ENCODE measurements around the gene ACOT7. TPM values are rescaled to one million over a fixed set of nuclear protein-coding genes. Genes with fewer than 3 reads are reported as not detected.

ACOT7 gene
- polyA plus RNA-seq, 4 donors = 18.2 to 34.2 (median 27.5) TPM

GRCh38 chr1:6424619-6425593 lies 31.3 kb upstream of the ACOT7 start, which contains the start of gene ESPN:
Gene ESPN (plus strand): TSS chr1:6424776. CDS start chr1:6424956, 180 bp downstream.
- no peak for DNase-seq (ENCODE audit: low read depth in 4 of 4, low spot score in 3 of 4)

- no peak for DNase-seq (ENCODE audit: low read depth in 4 of 4, low spot score in 3 of 4)
Observed at GRCh38 chr1:6424000-6424565, 30.5 kb upstream of the ACOT7 start.

- no peak for DNase-seq (ENCODE audit: low read depth in 4 of 4, low spot score in 3 of 4)
Observed at GRCh38 chr1:6423321-6423999, 29.9 kb upstream of the ACOT7 start.

GRCh38 chr1:6421266-6421665 lies 27.7 kb upstream of the ACOT7 start:
- DNase-seq (ENCODE audit: low read depth in 4 of 4, low spot score in 3 of 4) = no peak

GRCh38 chr1:6420454-6421042 lies 27.0 kb upstream of the ACOT7 start:
- DNase-seq (ENCODE audit: low read depth in 4 of 4, low spot score in 3 of 4) = no peak

- DNase-seq (ENCODE audit: low read depth in 4 of 4, low spot score in 3 of 4) = no peak
Observed at GRCh38 chr1:6419804-6420453, 26.4 kb upstream of the ACOT7 start, which contains the start of gene HES2. Gene HES2 (minus strand): TSS chr1:6419919. CDS start chr1:6419820, 99 bp downstream.

GRCh38 chr1:6419397-6419803 lies 25.8 kb upstream of the ACOT7 start:
- DNase-seq (ENCODE audit: low read depth in 4 of 4, low spot score in 3 of 4) = no peak

- no peak for DNase-seq (ENCODE audit: low read depth in 4 of 4, low spot score in 3 of 4)
Observed at GRCh38 chr1:6418668-6419396, 25.3 kb upstream of the ACOT7 start.

GRCh38 chr1:6417961-6418667 lies 24.5 kb upstream of the ACOT7 start:
- DNase-seq (ENCODE audit: low read depth in 4 of 4, low spot score in 3 of 4) = no peak

- DNase-seq (ENCODE audit: low read depth in 4 of 4, low spot score in 3 of 4) = no peak
Observed at GRCh38 chr1:6416906-6417305, 23.3 kb upstream of the ACOT7 start.

- DNase-seq (ENCODE audit: low read depth in 4 of 4, low spot score in 3 of 4) = no peak
Observed at GRCh38 chr1:6416295-6416656, 22.7 kb upstream of the ACOT7 start.

- DNase-seq (ENCODE audit: low read depth in 4 of 4, low spot score in 3 of 4) = no peak
Observed at GRCh38 chr1:6414881-6415626, 21.5 kb upstream of the ACOT7 start.

GRCh38 chr1:6414443-6414844 lies 20.9 kb upstream of the ACOT7 start:
- no peak for DNase-seq (ENCODE audit: low read depth in 4 of 4, low spot score in 3 of 4)

- DNase-seq (ENCODE audit: low read depth in 4 of 4, low spot score in 3 of 4) = no peak
Observed at GRCh38 chr1:6412896-6413295, 19.3 kb upstream of the ACOT7 start.

GRCh38 chr1:6410248-6410893 lies 16.8 kb upstream of the ACOT7 start:
- DNase-seq (ENCODE audit: low read depth in 4 of 4, low spot score in 3 of 4) = no peak

- no peak for DNase-seq (ENCODE audit: low read depth in 4 of 4, low spot score in 3 of 4)
Observed at GRCh38 chr1:6409733-6410132, 16.2 kb upstream of the ACOT7 start.

GRCh38 chr1:6409053-6409452 lies 15.5 kb upstream of the ACOT7 start:
- DNase-seq (ENCODE audit: low read depth in 4 of 4, low spot score in 3 of 4) = no peak

GRCh38 chr1:6408023-6408422 lies 14.5 kb upstream of the ACOT7 start:
- no peak for DNase-seq (ENCODE audit: low read depth in 4 of 4, low spot score in 3 of 4)
